NCI-H128 (cell line): ENCODE measurements around the gene RGS13.

Experiments used
- DNase-seq: peaks from one replicate; lab custom pipeline; 2025; ENCODE audit not compliant: unreplicated experiment; lab: John Stamatoyannopoulos, UW

Gene RGS13

GRCh38 chr1:192635939-192636338, at the start of gene RGS13:
RGS13 (plus strand) TSS chr1:192636147; CDS start chr1:192644335, 8,188 bp downstream.
- DNase-seq, result no peak

DNA sequence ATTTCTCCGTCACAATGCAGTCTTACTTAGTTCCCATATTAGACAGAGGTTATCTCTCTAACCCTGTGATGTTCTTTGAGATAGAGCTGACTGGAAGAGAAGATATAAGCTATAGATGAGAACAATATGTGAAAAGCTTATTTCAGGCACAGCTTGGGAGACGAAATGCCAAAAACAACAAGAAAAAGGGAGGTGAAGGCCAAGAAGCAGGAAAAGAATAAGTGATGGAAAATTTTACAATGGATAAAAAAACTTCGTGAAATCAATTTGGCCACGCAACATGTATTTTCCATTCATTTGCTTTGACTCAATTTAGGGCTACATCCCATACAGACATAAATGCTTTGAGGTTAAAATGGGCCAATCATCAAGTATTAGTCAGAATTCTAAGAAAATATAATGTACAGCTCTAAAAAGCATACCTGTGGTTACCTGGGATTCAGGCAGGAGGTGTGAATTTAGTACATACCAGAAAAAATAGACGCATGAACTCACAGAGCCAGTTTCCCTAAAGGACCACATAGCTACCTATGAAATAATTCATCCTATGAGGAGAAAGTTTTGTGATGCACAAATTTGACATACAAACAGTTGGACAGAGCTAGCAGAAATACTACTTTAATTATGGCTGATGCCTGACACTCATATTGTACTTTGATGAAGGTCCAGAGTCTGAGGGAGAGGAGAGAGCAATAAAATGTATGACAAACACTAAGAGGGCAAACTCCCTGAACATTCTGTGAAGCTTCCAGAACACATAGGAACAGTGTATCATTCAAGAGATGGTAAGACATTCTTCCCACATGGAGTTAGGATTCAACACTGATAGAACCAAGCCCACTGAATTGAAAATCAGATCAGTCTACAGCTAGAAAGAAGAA, 48.3 kb upstream of the RGS13 start:
- DNase-seq, result no peak

- no peak for DNase-seq
Measured at GRCh38 chr1:192588546-192588945, 47.4 kb upstream of the RGS13 start.

DNA sequence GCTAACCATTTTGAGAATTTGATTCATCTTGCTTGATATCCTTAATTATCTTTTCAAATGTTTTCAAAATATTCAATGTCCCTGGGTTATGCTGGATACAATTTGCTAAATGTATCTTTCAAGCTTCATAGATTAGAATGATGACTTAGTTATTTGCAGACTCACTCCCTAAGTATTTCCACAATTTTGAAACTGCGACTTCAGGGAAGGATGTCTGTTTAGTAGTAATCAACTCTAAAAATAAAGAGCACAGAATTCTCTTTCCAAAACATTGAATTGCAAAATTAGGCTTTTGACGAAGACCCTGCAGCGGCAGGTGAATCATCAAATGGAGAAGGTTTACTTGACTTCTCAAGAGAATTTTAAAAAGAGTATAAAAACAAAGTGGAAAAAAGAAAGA, 46.1 kb upstream of the RGS13 start:
- DNase-seq, result no peak

GRCh38 chr1:192592517-192592916, 43.4 kb upstream of the RGS13 start:
- no peak for DNase-seq

GRCh38 chr1:192592981-192593708, 42.8 kb upstream of the RGS13 start:
- DNase-seq, result no peak

GRCh38 chr1:192595299-192595698, 40.6 kb upstream of the RGS13 start:
- DNase-seq, result no peak

- no peak for DNase-seq
Measured at GRCh38 chr1:192598589-192598988, 37.4 kb upstream of the RGS13 start.

DNA sequence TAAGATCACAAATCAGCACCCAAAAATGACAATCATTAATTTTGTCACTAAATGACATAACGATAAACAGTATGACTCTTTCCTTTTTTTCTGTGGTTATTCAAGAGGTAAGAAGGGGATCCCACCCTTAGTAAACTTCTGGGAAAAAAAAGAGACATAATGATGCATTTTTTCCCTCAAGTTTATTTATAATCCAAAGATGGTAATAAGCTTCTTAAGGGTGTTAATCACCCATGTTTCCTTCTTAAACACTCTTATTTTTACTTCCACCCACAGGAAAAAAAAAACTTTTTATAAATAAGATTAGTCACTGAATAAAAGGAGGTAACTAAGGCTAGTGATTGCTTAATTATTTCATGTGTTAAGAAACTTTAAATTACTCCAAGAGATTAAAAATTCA, 35.7 kb upstream of the RGS13 start:
- DNase-seq, result no peak

DNA sequence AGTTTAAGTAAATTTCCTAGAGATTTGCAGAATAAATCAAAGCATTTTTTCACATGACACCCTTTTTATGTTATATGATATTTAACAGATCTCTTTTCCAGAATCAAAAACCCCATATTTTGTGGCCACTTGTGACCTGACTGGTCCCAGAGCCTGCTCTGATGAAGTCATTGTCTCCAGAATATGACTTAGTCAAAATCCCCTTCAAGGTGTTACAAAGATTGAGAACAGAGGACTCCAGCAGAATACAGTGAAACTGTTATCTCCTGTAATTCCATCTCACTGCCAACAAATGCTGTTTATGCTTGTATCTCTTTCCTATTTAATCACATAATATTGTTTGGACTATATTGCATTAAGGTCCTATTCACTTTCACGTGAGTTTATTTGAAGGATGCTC, 34.8 kb upstream of the RGS13 start:
- DNase-seq, result no peak

DNA sequence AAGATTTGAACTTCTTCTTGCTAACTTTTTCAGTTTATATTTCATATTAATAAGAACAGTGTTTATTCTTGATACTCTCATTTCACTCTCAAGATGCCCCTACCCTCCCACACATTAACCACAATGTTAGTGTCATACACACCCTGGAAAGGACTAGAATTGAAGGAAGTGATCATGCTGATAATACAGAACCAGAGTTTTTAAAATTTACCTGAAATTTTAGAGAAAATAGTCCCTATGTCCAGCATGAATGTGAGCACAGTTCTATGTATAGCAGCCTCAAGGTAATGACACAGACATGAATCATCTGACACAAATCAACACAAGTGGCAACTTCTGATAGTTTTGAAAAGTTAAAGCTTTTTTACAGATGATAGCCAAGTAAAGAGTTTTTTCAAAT, 34.4 kb upstream of the RGS13 start:
- no peak for DNase-seq

GRCh38 chr1:192602757-192603156, 33.2 kb upstream of the RGS13 start:
- no peak for DNase-seq

DNA sequence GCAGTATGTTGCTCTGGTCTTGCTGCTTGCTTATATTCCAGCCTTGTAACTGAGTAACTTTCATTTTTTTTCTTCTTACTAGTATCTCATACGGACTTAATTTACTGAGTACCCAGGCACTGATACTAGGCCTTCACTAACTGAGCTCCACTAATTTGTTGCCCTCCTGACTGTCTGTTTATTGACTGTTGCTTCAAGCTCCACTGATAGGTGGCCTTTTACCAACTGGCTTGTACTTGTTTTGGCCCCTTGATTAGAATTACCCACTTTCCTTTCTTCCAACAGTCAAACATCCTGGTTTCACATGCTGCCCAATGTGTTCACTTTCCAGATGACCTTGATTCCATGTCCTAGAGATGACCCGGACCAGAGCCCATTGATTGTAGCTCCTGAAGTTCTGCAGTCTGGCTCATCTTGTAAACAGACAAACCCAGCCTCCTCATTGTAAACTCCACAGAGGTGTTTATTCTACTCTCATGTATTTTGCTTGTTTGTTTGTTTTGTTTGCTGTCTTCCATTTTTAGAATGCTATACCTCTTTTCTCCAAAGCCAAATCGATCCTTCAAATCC, 32.6 kb upstream of the RGS13 start:
- no peak for DNase-seq

- DNase-seq, result no peak
Measured at GRCh38 chr1:192604979-192605620, 30.8 kb upstream of the RGS13 start.

GRCh38 chr1:192608671-192609070, 27.3 kb upstream of the RGS13 start:
- DNase-seq, result no peak

- no peak for DNase-seq
Measured at GRCh38 chr1:192609110-192610079, 26.6 kb upstream of the RGS13 start.

- DNase-seq, result no peak
Measured at GRCh38 chr1:192610112-192610889, 25.6 kb upstream of the RGS13 start.

DNA sequence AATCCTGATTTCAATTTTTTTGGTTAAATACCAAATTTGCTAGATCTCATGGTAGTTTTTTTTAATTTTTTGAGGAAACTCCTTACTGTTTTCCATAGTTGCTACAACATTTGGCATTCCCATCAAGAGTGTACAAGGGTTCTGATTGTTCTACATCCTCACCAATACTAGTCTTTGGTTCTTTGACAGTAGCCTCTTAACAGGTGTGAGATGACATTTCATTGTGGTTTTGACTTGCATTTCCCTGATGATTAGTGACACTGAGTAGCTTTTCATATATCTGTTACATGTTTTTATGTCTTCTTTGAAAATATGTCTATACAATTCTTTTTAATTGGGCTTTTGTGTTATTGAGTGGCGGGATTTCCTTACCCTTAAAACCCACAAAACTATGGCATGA, 20.9 kb upstream of the RGS13 start:
- DNase-seq, result no peak

- DNase-seq, result no peak
Measured at GRCh38 chr1:192620071-192620635, 15.8 kb upstream of the RGS13 start.
